ENCODE data around the gene CLEC4M.

GRCh38 chr19:7795555-7796161, 32.6 kb downstream of the CLEC4M start:
- no peak for TF ChIP-seq CTCF (conservative IDR thresholded peaks at IDR 0.05 in 1 of 2, IDR thresholded peaks at IDR 0.05 in 1 of 2; ENCODE audit: low read depth in 1 of 2, low read length in 2 of 2)
- TF ChIP-seq EZH2 (IDR thresholded peaks at IDR 0.05; ENCODE audit: low read length, missing control alignments): no peak
